RWPE2 (cell line): Measurements from ENCODE around the gene FBXW2.

Experiments used
- ATAC-seq: fragments of 200-7000 bp; cut with Tn5 transposase; 3 replicates; pipeline ENCODE4 v1.9.1; 2021; ENCODE audit warnings: low read depth
- DNase-seq: peaks from one replicate; pipeline ENCODE4 v3.0.0-alpha.2; 2020; ENCODE audit warnings: low spot score
- H3K27ac ChIP-seq: fragments of 450-650 bp; 2 replicates; pipeline ENCODE4 v1.5.1; 2017; ENCODE audit warnings: mild to moderate bottlenecking; ENCODE audit not compliant: poor library complexity, severe bottlenecking
- H3K27me3 ChIP-seq: fragments of 250-450 bp; sonication (Bioruptor Pico); 2 replicates; pipeline ENCODE4 v1.5.1; 2021; ENCODE audit warnings: mild to moderate bottlenecking, moderate library complexity; ENCODE audit not compliant: insufficient read depth, poor library complexity, severe bottlenecking
- H3K36me3 ChIP-seq: fragments of 250-450 bp; sonication (Bioruptor Pico); 2 replicates; pipeline ENCODE4 v1.5.1; 2020; ENCODE audit warnings: low read depth, mild to moderate bottlenecking, moderate library complexity
- H3K4me1 ChIP-seq: fragments of 250-450 bp; sonication (Bioruptor Pico); 2 replicates; pipeline ENCODE4 v1.5.1; 2021; ENCODE audit warnings: mild to moderate bottlenecking, moderate library complexity; ENCODE audit not compliant: insufficient read depth, poor library complexity, severe bottlenecking
- H3K4me3 ChIP-seq: fragments of 250-450 bp; sonication (Bioruptor Pico); 2 replicates; pipeline ENCODE4 v1.5.1; 2021; ENCODE audit warnings: mild to moderate bottlenecking, moderate library complexity; ENCODE audit not compliant: severe bottlenecking
- H3K9me3 ChIP-seq: fragments of 250-450 bp; sonication (Bioruptor Pico); 2 replicates; pipeline ENCODE4 v1.5.1; 2021; ENCODE audit warnings: mild to moderate bottlenecking, moderate library complexity; ENCODE audit not compliant: severe bottlenecking
- TF ChIP-seq, protein P1 (sequence below): fragments of 450-650 bp; IDR thresholded peaks from one replicate; pipeline ENCODE4 v1.5.1; 2017; ENCODE audit warnings: mild to moderate bottlenecking, moderate library complexity; ENCODE audit not compliant: poor library complexity, severe bottlenecking

FBXW2 gene

DNA sequence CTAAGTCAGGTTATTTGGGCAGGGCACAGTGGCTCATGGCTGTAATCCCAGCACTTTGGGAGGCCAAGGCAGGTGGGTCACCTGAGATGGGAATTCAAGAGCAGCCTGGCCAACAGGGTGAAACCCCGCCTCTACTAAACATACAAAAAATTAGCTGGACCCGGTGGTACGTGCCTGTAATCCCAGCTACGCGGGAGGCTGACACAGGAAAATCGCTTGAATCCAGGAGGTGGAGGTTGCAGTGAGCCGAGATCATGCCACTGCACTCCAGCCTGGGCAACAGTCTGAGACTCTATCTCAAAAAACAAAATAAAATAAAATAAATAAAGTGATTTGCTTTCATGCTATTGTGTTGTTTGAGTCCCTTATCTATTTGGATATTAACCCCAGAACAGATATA, 8.2 kb upstream of the FBXW2 start:
- Histone ChIP-seq H3K9me3 (peaks cover 5% of the 10 kb centered on the region), H3K4me1 (no peaks in the 10 kb centered on the region), H3K27ac (no peak overlapping the region), H3K27me3 (no peaks in the 10 kb centered on the region), H3K36me3 (no peaks in the 10 kb centered on the region), H3K4me3 (no peak overlapping the region)
- no peak for DNase-seq
- ATAC-seq = no peak
- TF ChIP-seq, protein P1, sequence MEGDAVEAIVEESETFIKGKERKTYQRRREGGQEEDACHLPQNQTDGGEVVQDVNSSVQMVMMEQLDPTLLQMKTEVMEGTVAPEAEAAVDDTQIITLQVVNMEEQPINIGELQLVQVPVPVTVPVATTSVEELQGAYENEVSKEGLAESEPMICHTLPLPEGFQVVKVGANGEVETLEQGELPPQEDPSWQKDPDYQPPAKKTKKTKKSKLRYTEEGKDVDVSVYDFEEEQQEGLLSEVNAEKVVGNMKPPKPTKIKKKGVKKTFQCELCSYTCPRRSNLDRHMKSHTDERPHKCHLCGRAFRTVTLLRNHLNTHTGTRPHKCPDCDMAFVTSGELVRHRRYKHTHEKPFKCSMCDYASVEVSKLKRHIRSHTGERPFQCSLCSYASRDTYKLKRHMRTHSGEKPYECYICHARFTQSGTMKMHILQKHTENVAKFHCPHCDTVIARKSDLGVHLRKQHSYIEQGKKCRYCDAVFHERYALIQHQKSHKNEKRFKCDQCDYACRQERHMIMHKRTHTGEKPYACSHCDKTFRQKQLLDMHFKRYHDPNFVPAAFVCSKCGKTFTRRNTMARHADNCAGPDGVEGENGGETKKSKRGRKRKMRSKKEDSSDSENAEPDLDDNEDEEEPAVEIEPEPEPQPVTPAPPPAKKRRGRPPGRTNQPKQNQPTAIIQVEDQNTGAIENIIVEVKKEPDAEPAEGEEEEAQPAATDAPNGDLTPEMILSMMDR = no peak

DNA sequence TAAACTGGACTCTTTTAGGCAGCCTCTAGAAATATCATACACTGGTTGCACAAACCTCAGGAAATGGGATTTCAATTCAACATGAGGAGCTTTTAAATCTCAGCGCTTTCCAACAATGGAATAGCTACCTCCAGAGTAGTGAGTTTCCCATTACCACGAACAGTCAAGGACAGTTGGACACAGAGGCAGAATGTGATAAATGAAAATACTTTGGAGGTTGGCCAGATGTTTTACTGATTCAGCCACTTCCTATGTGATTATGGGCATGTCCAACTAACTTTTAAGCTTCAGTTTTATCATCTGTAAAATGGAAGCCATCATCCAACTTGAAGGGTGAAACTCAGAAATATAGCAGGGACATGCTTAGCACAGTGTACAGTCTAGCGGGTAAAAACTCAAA, 2.1 kb downstream of the FBXW2 start:
- no peak overlapping the region for H3K4me3 ChIP-seq
- TF ChIP-seq, protein P1 = no peak
- no peaks in the 10 kb centered on the region for H3K9me3 ChIP-seq
- DNase-seq (no peak), ATAC-seq (no peak)
- no peak overlapping the region for H3K27ac ChIP-seq
- peaks cover 58% of the 10 kb centered on the region for H3K36me3 ChIP-seq
- H3K4me1 ChIP-seq = peaks cover 11% of the 10 kb centered on the region
- no peaks in the 10 kb centered on the region for H3K27me3 ChIP-seq

DNA sequence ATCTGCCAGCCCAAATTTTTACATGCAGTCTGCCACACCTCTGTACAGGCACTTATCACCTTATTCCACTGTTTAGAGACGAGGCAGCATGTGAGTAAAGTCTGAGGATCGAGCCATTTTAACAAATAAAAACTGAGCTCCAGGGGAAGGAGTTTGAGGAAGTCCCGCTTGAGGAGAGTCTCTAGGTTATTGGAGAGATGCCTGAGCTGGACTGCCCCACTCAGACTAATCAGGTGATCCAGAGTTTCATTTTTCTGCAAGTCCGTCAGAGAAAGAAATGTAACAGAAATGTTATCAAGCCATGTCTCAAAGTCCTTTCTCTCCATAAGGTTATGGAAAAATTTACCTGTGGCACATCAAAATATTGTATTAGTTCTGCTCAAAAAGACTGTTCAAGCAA, 5.3 kb downstream of the FBXW2 start:
- ATAC-seq (no peak), DNase-seq (no peak)

DNA sequence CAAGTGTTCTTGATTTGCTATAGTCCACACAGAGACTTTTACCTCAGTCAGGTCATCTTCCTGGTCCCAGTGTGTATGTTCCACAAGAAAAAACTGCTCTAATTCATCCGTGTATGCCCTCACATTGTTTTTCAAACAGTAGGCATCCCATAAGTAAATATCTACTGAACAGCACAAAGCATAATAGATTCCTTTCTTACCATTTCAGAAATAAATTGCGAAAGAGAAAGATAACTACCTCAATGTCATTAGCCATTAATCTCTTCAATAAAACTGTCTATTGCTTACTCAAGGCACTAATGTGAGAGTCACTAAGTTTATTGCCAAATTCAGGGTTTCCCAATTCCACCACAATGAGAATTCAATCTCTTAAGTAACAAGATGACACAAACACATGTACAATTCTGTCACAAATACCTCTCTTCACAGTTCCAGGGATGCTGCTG, 9.6 kb downstream of the FBXW2 start:
- H3K4me1 ChIP-seq = peaks cover 22% of the 10 kb centered on the region
- H3K27ac ChIP-seq = peak overlapping the region; percentile 16
- no peak overlapping the region for H3K4me3 ChIP-seq
- peaks cover 56% of the 10 kb centered on the region for H3K36me3 ChIP-seq
- H3K9me3 ChIP-seq = no peaks in the 10 kb centered on the region
- ATAC-seq (peak; percentile 81), DNase-seq (no peak)
- TF ChIP-seq, protein P1 = no peak
- no peaks in the 10 kb centered on the region for H3K27me3 ChIP-seq

More for the DNA sequence above, 5.3 kb downstream of the FBXW2 start:
- no peaks in the 10 kb centered on the region for H3K27me3 ChIP-seq
- H3K4me1 ChIP-seq = peaks cover 22% of the 10 kb centered on the region
- H3K36me3 ChIP-seq = peaks cover 69% of the 10 kb centered on the region
- H3K4me3 ChIP-seq = no peak overlapping the region
- H3K9me3 ChIP-seq = no peaks in the 10 kb centered on the region
- no peak overlapping the region for H3K27ac ChIP-seq
- TF ChIP-seq, protein P1 = no peak

DNA sequence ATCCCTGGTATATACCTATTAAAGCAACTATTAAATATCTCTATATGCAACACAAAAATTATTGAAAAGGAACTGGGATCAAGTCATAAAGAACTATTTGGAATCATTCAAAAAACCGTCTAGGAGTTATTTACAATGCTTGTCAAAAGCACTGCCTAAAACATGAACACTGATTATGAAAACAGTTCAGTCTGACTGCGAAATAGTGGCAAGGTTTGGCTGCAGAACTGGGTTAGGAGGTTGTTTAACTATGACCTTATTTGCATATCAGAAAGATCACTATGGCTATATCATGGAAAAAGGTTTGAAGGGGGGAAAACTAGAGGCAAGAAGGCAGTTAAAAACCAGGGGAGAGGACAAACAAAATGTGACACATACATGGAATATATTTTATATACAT, 12.0 kb downstream of the FBXW2 start:
- Histone ChIP-seq H3K9me3 (no peaks in the 10 kb centered on the region), H3K36me3 (peaks cover 54% of the 10 kb centered on the region), H3K4me1 (peaks cover 30% of the 10 kb centered on the region), H3K27ac (no peak overlapping the region), H3K4me3 (no peak overlapping the region), H3K27me3 (no peaks in the 10 kb centered on the region)
- ATAC-seq (no peak), DNase-seq (no peak)
- TF ChIP-seq, protein P1 = no peak
